GM23338 (cell line): ENCODE measurements around the gene IFNLR1. TPM values are rescaled to one million over a fixed set of nuclear protein-coding genes. Genes with fewer than 3 reads are reported as not detected.

Experiments
- ATAC-seq: fragments of 200-7000 bp; cut with Tn5 transposase; 3 replicates; pipeline ENCODE4 v1.9.1; 2020
- DNase-seq: peaks from one replicate; pipeline ENCODE4 v3.0.0-alpha.2; 2015; ENCODE audit warnings: low spot score
- H2AFZ ChIP-seq: fragments of 200-600 bp; sonication (generic); 2 replicates; pipeline ENCODE4 v1.8.0; 2016; ENCODE audit warnings: antibody characterized with exemption, mild to moderate bottlenecking, moderate library complexity
- H3F3A ChIP-seq: fragments of 200-600 bp; sonication (generic); replicated peaks from 2 replicates; pipeline ENCODE4 v1.8.0; 2017; ENCODE audit warnings: antibody characterized with exemption, mixed run types, low read depth
- H3K27ac ChIP-seq: fragments of 200-600 bp; sonication (generic); 2 replicates; pipeline ENCODE4 v1.6.1; 2016; ENCODE audit warnings: low read depth
- H3K27me3 ChIP-seq: fragments of 200-600 bp; sonication (generic); 2 replicates; pipeline ENCODE4 v1.8.0; 2016; ENCODE audit warnings: mild to moderate bottlenecking, mixed run types, moderate library complexity; ENCODE audit not compliant: insufficient read depth
- H3K36me3 ChIP-seq: fragments of 200-600 bp; sonication (generic); 2 replicates; pipeline ENCODE4 v1.8.0; 2016; ENCODE audit warnings: mild to moderate bottlenecking; ENCODE audit not compliant: insufficient read depth
- H3K4me1 ChIP-seq: fragments of 200-600 bp; sonication (generic); 2 replicates; pipeline ENCODE4 v1.8.0; 2016; ENCODE audit warnings: mild to moderate bottlenecking, moderate library complexity; ENCODE audit not compliant: insufficient read depth
- H3K4me2 ChIP-seq: fragments of 200-600 bp; sonication (generic); 2 replicates; pipeline ENCODE4 v1.7.1; 2017; ENCODE audit warnings: mixed run types
- H3K4me3 ChIP-seq: fragments of 200-600 bp; sonication (generic); 2 replicates; pipeline ENCODE4 v1.6.1; 2016; ENCODE audit warnings: mixed run types
- H3K79me2 ChIP-seq: fragments of 200-600 bp; sonication (generic); replicated peaks from 2 replicates; pipeline ENCODE4 v1.8.0; 2017; ENCODE audit warnings: mild to moderate bottlenecking; ENCODE audit not compliant: insufficient read depth
- H3K9me2 ChIP-seq: fragments of 200-600 bp; sonication (generic); 2 replicates; pipeline ENCODE4 v1.8.0; 2017; ENCODE audit not compliant: insufficient read depth
- H4K20me1 ChIP-seq: fragments of 200-600 bp; sonication (generic); replicated peaks from 2 replicates; pipeline ENCODE4 v1.8.0; 2017; ENCODE audit warnings: mild to moderate bottlenecking; ENCODE audit not compliant: insufficient read depth
- H3K27ac Mint-ChIP-seq: 2 replicates; pipeline ENCODE4 v1.8.0; 2020; ENCODE audit warnings: inconsistent platforms, mild to moderate bottlenecking, moderate library complexity, mixed read lengths
- H3K27me3 Mint-ChIP-seq: 3 replicates; pipeline ENCODE4 v1.8.0; 2022; ENCODE audit warnings: low read depth, mild to moderate bottlenecking, moderate library complexity, mixed read lengths, inconsistent platforms; ENCODE audit not compliant: insufficient read depth, poor library complexity
- H3K36me3 Mint-ChIP-seq: 3 replicates; pipeline ENCODE4 v1.8.0; 2021; ENCODE audit warnings: low read depth, mild to moderate bottlenecking, inconsistent platforms, moderate library complexity, mixed read lengths
- H3K4me1 Mint-ChIP-seq: 3 replicates; pipeline ENCODE4 v1.8.0; 2020; ENCODE audit warnings: mild to moderate bottlenecking, inconsistent platforms, mixed read lengths
- H3K4me3 Mint-ChIP-seq: 3 replicates; pipeline ENCODE4 v1.8.0; 2021; ENCODE audit warnings: moderate library complexity, mild to moderate bottlenecking, inconsistent platforms, mixed read lengths
- H3K9me3 Mint-ChIP-seq: 3 replicates; pipeline ENCODE4 v1.8.0; 2020; ENCODE audit warnings: moderate library complexity, mild to moderate bottlenecking, inconsistent platforms, mixed read lengths
- CREB1 ChIP-seq: fragments of 250-450 bp; sonication (Bioruptor Pico); IDR thresholded peaks from 2 replicates; pipeline ENCODE4 v1.5.0; 2020; ENCODE audit warnings: low read depth, mild to moderate bottlenecking, moderate library complexity
- EZH2 ChIP-seq: fragments of 200-600 bp; sonication (generic); IDR thresholded peaks from one replicate; pipeline ENCODE4 v1.8.0; 2017; ENCODE audit warnings: antibody characterized with exemption, mild to moderate bottlenecking, low read depth; ENCODE audit not compliant: unreplicated experiment
- EZH2phosphoT487 ChIP-seq: fragments of 200-600 bp; sonication (generic); IDR thresholded peaks from one replicate; pipeline ENCODE4 v1.8.1; 2018; ENCODE audit warnings: antibody characterized with exemption; ENCODE audit not compliant: unreplicated experiment
- JUNB ChIP-seq: IDR thresholded peaks from one replicate; pipeline ENCODE4 v1.6.1; 2016; ENCODE audit warnings: antibody characterized with exemption; ENCODE audit not compliant: unreplicated experiment
- NANOG ChIP-seq: IDR thresholded peaks from 2 replicates; pipeline ENCODE4 v1.6.1; 2016; ENCODE audit warnings: antibody characterized with exemption, borderline replicate concordance
- POLR2AphosphoS5 ChIP-seq: IDR thresholded peaks from 2 replicates; pipeline ENCODE4 v1.6.1; 2016; ENCODE audit warnings: antibody characterized with exemption, low read depth
- STAT1 ChIP-seq: IDR thresholded peaks from one replicate; pipeline ENCODE4 v1.6.1; 2016; ENCODE audit warnings: antibody characterized with exemption; ENCODE audit not compliant: unreplicated experiment
- ZNF114 ChIP-seq: fragments of 250-450 bp; sonication (Bioruptor Pico); IDR thresholded peaks from 2 replicates; pipeline ENCODE4 v1.5.0; 2020; ENCODE audit warnings: mild to moderate bottlenecking, moderate library complexity
- ZNF331 ChIP-seq: fragments of 250-450 bp; sonication (Bioruptor Pico); IDR thresholded peaks from 2 replicates; pipeline ENCODE4 v1.5.0; 2020; ENCODE audit warnings: low read depth, mild to moderate bottlenecking, moderate library complexity
- polyA plus RNA-seq: library from polyadenylated mRNA; unstranded; fragments of >200 nt; fragmentation: Nextera tagmentation; extraction: Ambion mirVana; gene quantifications from 2 replicates; pipeline ENCODE4 v1.2.1, GENCODE V29; 2016
- total RNA-seq: library from RNA; depleted of rRNA; stranded (reverse); fragments of >200 nt; shearing (Covaris generic); gene quantifications from 2 replicates; pipeline ENCODE4 v1.2.3, GENCODE V29; 2014
- TF ChIP-seq, protein P1 (sequence below): fragments of 250-450 bp; sonication (Bioruptor Pico); IDR thresholded peaks from 2 replicates; pipeline ENCODE4 v1.5.0; 2020; ENCODE audit warnings: mild to moderate bottlenecking, moderate library complexity
- TF ChIP-seq, protein P2 (sequence below), 2 experiments: fragments of 200-600 bp in 1 of 2; sonication (generic) in 1 of 2; conservative IDR thresholded peaks; 2 replicates each; pipeline versions ENCODE4 v1.5.1 to v1.6.1; 2016 to 2017; ENCODE audit warnings: antibody characterized with exemption in 2 of 2, low read depth in 2 of 2, mild to moderate bottlenecking in 2 of 2, moderate library complexity in 1 of 2
- TF ChIP-seq, protein P3 (sequence below): IDR thresholded peaks from one replicate; pipeline ENCODE4 v1.6.1; 2018; ENCODE audit warnings: antibody characterized with exemption; ENCODE audit not compliant: unreplicated experiment
- TF ChIP-seq, protein P4 (sequence below): IDR thresholded peaks from 2 replicates; pipeline ENCODE4 v1.6.1; 2016; ENCODE audit warnings: antibody characterized with exemption

IFNLR1 gene
- total and polyA plus RNA-seq, 2 experiments from 2014 or later, result 4.2 to 6.2 TPM

DNA sequence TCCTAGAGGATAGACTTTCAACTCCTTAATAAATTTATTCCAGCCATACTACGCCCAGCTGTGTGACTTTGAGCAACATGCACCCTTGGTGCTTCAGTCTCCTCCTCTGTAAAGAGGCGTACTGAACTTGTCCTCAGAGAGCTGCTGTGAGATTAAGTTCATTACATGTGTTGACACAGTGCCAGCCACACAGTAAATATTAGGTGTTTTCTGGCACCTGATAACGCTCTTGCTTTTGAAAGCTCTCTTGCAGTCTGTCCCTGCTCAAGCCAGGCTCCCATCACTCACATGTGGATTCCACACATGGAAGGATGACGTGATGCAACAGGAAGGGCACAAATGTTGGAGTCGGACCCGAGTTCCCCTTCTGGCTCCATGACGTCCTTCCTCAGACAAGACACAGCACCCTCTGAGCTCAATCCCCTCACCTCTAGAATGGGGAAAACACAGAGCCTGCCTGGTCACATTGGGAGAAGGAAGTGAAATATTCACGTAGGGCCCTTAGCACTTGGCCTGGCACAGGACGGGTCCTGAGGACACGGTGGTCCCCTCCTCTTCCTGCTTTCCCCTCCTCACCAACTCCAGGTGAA lies 7.7 kb downstream of the IFNLR1 start:
- DNase-seq, result no peak
- peaks cover 4% of the 10 kb centered on the region; the same call in 1 of the 2 replicates for H3K4me1 ChIP-seq
- H3K4me2 ChIP-seq, result no peak overlapping the region
- no peak overlapping the region; the same call in 1 of the 2 replicates for H3K27ac Mint-ChIP-seq
- no peak overlapping the region for H2AFZ ChIP-seq
- H3K9me2 ChIP-seq, result no peaks in the 10 kb centered on the region
- peaks cover 2% of the 10 kb centered on the region for H3K27me3 Mint-ChIP-seq
- H3K27ac ChIP-seq, result no peak overlapping the region
- H3K36me3 ChIP-seq, result 0 out of 2 replicates have a peak, but pooled peaks cover 4% of the 10 kb centered on the region
- TF ChIP-seq ZNF114 (no peak), EZH2phosphoT487 (no peak), CREB1 (CRISPR knock-in tag) (no peak), ZNF331 (CRISPR knock-in tag) (no peak), STAT1 (no peak), EZH2 (no peak), JUNB (no peak), POLR2AphosphoS5 (no peak), NANOG (no peak)
- TF ChIP-seq, protein P1, sequence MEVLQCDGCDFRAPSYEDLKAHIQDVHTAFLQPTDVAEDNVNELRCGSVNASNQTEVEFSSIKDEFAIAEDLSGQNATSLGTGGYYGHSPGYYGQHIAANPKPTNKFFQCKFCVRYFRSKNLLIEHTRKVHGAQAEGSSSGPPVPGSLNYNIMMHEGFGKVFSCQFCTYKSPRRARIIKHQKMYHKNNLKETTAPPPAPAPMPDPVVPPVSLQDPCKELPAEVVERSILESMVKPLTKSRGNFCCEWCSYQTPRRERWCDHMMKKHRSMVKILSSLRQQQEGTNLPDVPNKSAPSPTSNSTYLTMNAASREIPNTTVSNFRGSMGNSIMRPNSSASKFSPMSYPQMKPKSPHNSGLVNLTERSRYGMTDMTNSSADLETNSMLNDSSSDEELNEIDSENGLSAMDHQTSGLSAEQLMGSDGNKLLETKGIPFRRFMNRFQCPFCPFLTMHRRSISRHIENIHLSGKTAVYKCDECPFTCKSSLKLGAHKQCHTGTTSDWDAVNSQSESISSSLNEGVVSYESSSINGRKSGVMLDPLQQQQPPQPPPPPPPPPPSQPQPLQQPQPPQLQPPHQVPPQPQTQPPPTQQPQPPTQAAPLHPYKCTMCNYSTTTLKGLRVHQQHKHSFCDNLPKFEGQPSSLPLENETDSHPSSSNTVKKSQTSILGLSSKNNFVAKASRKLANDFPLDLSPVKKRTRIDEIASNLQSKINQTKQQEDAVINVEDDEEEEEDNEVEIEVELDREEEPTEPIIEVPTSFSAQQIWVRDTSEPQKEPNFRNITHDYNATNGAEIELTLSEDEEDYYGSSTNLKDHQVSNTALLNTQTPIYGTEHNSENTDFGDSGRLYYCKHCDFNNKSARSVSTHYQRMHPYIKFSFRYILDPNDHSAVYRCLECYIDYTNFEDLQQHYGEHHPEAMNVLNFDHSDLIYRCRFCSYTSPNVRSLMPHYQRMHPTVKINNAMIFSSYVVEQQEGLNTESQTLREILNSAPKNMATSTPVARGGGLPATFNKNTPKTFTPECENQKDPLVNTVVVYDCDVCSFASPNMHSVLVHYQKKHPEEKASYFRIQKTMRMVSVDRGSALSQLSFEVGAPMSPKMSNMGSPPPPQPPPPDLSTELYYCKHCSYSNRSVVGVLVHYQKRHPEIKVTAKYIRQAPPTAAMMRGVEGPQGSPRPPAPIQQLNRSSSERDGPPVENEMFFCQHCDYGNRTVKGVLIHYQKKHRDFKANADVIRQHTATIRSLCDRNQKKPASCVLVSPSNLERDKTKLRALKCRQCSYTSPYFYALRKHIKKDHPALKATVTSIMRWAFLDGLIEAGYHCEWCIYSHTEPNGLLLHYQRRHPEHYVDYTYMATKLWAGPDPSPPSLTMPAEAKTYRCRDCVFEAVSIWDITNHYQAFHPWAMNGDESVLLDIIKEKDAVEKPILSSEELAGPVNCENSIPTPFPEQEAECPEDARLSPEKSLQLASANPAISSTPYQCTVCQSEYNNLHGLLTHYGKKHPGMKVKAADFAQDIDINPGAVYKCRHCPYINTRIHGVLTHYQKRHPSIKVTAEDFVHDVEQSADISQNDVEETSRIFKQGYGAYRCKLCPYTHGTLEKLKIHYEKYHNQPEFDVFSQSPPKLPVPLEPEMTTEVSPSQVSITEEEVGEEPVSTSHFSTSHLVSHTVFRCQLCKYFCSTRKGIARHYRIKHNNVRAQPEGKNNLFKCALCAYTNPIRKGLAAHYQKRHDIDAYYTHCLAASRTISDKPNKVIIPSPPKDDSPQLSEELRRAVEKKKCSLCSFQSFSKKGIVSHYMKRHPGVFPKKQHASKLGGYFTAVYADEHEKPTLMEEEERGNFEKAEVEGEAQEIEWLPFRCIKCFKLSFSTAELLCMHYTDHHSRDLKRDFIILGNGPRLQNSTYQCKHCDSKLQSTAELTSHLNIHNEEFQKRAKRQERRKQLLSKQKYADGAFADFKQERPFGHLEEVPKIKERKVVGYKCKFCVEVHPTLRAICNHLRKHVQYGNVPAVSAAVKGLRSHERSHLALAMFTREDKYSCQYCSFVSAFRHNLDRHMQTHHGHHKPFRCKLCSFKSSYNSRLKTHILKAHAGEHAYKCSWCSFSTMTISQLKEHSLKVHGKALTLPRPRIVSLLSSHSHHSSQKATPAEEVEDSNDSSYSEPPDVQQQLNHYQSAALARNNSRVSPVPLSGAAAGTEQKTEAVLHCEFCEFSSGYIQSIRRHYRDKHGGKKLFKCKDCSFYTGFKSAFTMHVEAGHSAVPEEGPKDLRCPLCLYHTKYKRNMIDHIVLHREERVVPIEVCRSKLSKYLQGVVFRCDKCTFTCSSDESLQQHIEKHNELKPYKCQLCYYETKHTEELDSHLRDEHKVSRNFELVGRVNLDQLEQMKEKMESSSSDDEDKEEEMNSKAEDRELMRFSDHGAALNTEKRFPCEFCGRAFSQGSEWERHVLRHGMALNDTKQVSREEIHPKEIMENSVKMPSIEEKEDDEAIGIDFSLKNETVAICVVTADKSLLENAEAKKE, result no peak
- TF ChIP-seq, protein P2, sequence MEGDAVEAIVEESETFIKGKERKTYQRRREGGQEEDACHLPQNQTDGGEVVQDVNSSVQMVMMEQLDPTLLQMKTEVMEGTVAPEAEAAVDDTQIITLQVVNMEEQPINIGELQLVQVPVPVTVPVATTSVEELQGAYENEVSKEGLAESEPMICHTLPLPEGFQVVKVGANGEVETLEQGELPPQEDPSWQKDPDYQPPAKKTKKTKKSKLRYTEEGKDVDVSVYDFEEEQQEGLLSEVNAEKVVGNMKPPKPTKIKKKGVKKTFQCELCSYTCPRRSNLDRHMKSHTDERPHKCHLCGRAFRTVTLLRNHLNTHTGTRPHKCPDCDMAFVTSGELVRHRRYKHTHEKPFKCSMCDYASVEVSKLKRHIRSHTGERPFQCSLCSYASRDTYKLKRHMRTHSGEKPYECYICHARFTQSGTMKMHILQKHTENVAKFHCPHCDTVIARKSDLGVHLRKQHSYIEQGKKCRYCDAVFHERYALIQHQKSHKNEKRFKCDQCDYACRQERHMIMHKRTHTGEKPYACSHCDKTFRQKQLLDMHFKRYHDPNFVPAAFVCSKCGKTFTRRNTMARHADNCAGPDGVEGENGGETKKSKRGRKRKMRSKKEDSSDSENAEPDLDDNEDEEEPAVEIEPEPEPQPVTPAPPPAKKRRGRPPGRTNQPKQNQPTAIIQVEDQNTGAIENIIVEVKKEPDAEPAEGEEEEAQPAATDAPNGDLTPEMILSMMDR (conservative IDR thresholded peaks at IDR 0.05; ENCODE audit: low read depth in 2 of 2), result no peak
- TF ChIP-seq, protein P3, sequence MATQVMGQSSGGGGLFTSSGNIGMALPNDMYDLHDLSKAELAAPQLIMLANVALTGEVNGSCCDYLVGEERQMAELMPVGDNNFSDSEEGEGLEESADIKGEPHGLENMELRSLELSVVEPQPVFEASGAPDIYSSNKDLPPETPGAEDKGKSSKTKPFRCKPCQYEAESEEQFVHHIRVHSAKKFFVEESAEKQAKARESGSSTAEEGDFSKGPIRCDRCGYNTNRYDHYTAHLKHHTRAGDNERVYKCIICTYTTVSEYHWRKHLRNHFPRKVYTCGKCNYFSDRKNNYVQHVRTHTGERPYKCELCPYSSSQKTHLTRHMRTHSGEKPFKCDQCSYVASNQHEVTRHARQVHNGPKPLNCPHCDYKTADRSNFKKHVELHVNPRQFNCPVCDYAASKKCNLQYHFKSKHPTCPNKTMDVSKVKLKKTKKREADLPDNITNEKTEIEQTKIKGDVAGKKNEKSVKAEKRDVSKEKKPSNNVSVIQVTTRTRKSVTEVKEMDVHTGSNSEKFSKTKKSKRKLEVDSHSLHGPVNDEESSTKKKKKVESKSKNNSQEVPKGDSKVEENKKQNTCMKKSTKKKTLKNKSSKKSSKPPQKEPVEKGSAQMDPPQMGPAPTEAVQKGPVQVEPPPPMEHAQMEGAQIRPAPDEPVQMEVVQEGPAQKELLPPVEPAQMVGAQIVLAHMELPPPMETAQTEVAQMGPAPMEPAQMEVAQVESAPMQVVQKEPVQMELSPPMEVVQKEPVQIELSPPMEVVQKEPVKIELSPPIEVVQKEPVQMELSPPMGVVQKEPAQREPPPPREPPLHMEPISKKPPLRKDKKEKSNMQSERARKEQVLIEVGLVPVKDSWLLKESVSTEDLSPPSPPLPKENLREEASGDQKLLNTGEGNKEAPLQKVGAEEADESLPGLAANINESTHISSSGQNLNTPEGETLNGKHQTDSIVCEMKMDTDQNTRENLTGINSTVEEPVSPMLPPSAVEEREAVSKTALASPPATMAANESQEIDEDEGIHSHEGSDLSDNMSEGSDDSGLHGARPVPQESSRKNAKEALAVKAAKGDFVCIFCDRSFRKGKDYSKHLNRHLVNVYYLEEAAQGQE, result no peak
- TF ChIP-seq, protein P4, sequence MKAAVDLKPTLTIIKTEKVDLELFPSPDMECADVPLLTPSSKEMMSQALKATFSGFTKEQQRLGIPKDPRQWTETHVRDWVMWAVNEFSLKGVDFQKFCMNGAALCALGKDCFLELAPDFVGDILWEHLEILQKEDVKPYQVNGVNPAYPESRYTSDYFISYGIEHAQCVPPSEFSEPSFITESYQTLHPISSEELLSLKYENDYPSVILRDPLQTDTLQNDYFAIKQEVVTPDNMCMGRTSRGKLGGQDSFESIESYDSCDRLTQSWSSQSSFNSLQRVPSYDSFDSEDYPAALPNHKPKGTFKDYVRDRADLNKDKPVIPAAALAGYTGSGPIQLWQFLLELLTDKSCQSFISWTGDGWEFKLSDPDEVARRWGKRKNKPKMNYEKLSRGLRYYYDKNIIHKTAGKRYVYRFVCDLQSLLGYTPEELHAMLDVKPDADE, result no peak
- H3K4me1 Mint-ChIP-seq, result peaks cover 6% of the 10 kb centered on the region
- no peaks in the 10 kb centered on the region; the same call in 1 of the 2 replicates for H4K20me1 ChIP-seq
- no peak overlapping the region for H3K4me3 ChIP-seq
- H3K27me3 ChIP-seq, result no peaks in the 10 kb centered on the region
- H3K4me3 Mint-ChIP-seq, result no peak overlapping the region
- no peak for ATAC-seq
- H3F3A ChIP-seq, result no peaks in the 10 kb centered on the region
- peaks cover 9% of the 10 kb centered on the region; the same call in 2 of the 3 replicates for H3K36me3 Mint-ChIP-seq
- no peaks in the 10 kb centered on the region for H3K9me3 Mint-ChIP-seq
- peaks cover 15% of the 10 kb centered on the region; the same call in 1 of the 2 replicates for H3K79me2 ChIP-seq
